GM12892 (cell line): ENCODE results near the gene AP2B1.

Experiments
- POLR2AphosphoS5 ChIP-seq: IDR thresholded peaks from 2 replicates; pipeline ENCODE4 v1.6.1; 2011; ENCODE audit warnings: low read depth, low read length, control low read depth
- TAF1 ChIP-seq: IDR thresholded peaks from 2 replicates; pipeline ENCODE4 v1.6.1; 2011; ENCODE audit warnings: low read depth, mild to moderate bottlenecking, control low read depth, low read length, borderline replicate concordance

DNA sequence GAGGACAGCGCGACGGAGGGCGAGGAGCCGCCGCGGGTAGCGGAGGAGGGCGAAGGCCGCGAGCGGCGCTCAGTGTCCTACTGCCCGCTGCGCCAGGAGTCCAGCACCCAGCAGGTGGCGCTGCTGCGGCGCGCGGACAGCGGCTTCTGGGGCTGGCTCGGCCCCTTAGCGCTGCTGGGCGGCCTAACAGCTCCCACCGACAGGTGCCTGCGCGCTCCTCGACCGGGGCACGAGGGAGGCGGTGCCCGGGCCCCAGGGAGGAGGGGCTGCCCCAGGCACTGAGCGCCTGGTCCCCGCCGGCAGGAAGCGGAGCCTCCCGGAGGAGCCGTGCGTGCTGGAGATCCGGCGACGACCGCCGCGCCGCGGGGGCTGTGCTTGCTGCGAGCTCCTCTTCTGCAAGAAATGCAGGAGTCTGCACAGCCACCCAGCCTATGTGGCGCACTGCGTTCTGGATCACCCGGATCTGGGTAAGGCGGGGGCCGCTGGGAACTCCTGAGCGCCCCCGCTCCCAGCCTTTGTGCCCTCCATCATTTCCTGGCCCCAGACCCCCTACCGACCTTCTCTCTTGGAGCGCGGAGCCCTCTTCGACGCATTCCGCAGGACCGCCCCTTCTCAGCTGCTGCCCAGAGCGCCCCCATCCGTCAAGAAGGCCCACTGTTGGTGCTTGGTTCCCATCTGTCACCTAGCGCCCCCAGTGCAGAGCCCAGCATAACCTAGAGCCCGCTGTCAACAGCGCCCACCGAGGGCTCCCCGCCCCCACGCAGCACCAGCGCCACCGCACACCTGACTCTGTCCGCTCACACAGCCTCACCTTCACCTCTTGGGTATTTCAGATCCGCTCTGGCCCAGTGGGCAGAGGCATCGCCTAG is 177.2 kb downstream of the AP2B1 start:
- no peak for TF ChIP-seq POLR2AphosphoS5
- no peak for TF ChIP-seq TAF1
